ENCODE measurements around the gene GPR15LG.

DNA sequence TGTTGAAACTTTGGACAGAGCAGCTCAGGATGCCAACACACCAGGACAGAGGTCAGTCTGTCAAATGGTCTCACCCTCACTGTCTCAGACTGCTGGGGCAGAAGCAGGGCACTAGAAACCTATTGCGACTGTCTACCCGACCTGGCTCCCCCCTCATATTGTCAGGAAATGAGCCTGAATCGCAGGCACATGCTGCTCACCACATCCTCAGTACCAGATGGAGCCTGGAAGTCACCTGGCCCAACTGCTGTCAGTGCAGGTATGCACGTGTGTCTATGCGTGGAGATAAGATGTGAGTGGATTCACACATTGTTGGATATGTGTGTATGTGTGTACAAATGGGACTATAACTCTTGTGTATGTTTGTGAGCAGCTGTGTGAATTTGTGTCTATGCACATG, 17.5 kb downstream of the GPR15LG start:
- TF ChIP-seq, protein P1, sequence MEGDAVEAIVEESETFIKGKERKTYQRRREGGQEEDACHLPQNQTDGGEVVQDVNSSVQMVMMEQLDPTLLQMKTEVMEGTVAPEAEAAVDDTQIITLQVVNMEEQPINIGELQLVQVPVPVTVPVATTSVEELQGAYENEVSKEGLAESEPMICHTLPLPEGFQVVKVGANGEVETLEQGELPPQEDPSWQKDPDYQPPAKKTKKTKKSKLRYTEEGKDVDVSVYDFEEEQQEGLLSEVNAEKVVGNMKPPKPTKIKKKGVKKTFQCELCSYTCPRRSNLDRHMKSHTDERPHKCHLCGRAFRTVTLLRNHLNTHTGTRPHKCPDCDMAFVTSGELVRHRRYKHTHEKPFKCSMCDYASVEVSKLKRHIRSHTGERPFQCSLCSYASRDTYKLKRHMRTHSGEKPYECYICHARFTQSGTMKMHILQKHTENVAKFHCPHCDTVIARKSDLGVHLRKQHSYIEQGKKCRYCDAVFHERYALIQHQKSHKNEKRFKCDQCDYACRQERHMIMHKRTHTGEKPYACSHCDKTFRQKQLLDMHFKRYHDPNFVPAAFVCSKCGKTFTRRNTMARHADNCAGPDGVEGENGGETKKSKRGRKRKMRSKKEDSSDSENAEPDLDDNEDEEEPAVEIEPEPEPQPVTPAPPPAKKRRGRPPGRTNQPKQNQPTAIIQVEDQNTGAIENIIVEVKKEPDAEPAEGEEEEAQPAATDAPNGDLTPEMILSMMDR (conservative IDR thresholded peaks at IDR 0.05; ENCODE audit: low read depth, low read length) = no peak
- TF ChIP-seq EZH2 (IDR thresholded peaks at IDR 0.05; ENCODE audit: low read length, unreplicated experiment) (no peak), EZH2phosphoT487 (IDR thresholded peaks at IDR 0.05; ENCODE audit: borderline replicate concordance, low read length) (no peak)
